Astrocyte of the cerebellum (primary cell): ENCODE results near the gene TPX2.

Experiments
- DNase-seq: peaks from one replicate; pipeline ENCODE4 v3.0.0-alpha.2; 2011; ENCODE audit warnings: low read depth
- H3K4me3 ChIP-seq: 2 replicates; pipeline ENCODE4 v1.5.1; 2011; ENCODE audit warnings: mild to moderate bottlenecking, low read depth, low read length, moderate library complexity
- CTCF ChIP-seq: IDR thresholded peaks from 2 replicates; pipeline ENCODE4 v1.5.1; 2012; ENCODE audit warnings: low read length, low read depth, moderate library complexity, mild to moderate bottlenecking; ENCODE audit errors: missing control alignments
- in situ Hi-C: cut with HindIII; loops from 2 replicates; pipeline ENCODE4 v1.10.0; 2017; ENCODE audit warnings: low sequenced_read_pairs

The TPX2 gene

GRCh38 chr20:31821427-31821826, 82.3 kb downstream of the TPX2 start:
- DNase-seq = no peak
- no peak for TF ChIP-seq CTCF
- no peak overlapping the region for H3K4me3 ChIP-seq
- in situ Hi-C loops = no loop called here

- peak; percentile 96 for TF ChIP-seq CTCF
- in situ Hi-C loops = no loop called here
- peak; percentile 45 for DNase-seq
- H3K4me3 ChIP-seq = no peak overlapping the region
Measured at GRCh38 chr20:31822421-31823330, 83.6 kb downstream of the TPX2 start.

- no peak overlapping the region for H3K4me3 ChIP-seq
- no peak for DNase-seq
- in situ Hi-C loops = no loop called here
- TF ChIP-seq CTCF = no peak
Measured at GRCh38 chr20:31823360-31824124, 84.5 kb downstream of the TPX2 start.

- TF ChIP-seq CTCF = no peak
- DNase-seq = no peak
- in situ Hi-C loops = no loop called here
Measured at GRCh38 chr20:31824125-31824485, 85.0 kb downstream of the TPX2 start.

GRCh38 chr20:31824554-31825313, 85.6 kb downstream of the TPX2 start:
- no peak for DNase-seq
- in situ Hi-C loops = no loop called here
- no peak for TF ChIP-seq CTCF
- no peak overlapping the region for H3K4me3 ChIP-seq

More at GRCh38 chr20:31824125-31824485, 85.0 kb downstream of the TPX2 start:
- no peak overlapping the region for H3K4me3 ChIP-seq

GRCh38 chr20:31826074-31826473, 87.0 kb downstream of the TPX2 start:
- no peak overlapping the region for H3K4me3 ChIP-seq
- in situ Hi-C loops = no loop called here
- DNase-seq = no peak
- TF ChIP-seq CTCF = no peak
